Measurements from ENCODE around the gene PEX3.
A peak's percentile ranks its signal among the peaks of the same experiment; 100 is the strongest.
"Not testable (repeated sequence)": the region's sequence is repeated elsewhere in the genome, so short reads cannot be mapped to it uniquely, and the experiment has no call there.

Gene PEX3, protein sequence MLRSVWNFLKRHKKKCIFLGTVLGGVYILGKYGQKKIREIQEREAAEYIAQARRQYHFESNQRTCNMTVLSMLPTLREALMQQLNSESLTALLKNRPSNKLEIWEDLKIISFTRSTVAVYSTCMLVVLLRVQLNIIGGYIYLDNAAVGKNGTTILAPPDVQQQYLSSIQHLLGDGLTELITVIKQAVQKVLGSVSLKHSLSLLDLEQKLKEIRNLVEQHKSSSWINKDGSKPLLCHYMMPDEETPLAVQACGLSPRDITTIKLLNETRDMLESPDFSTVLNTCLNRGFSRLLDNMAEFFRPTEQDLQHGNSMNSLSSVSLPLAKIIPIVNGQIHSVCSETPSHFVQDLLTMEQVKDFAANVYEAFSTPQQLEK

DNA sequence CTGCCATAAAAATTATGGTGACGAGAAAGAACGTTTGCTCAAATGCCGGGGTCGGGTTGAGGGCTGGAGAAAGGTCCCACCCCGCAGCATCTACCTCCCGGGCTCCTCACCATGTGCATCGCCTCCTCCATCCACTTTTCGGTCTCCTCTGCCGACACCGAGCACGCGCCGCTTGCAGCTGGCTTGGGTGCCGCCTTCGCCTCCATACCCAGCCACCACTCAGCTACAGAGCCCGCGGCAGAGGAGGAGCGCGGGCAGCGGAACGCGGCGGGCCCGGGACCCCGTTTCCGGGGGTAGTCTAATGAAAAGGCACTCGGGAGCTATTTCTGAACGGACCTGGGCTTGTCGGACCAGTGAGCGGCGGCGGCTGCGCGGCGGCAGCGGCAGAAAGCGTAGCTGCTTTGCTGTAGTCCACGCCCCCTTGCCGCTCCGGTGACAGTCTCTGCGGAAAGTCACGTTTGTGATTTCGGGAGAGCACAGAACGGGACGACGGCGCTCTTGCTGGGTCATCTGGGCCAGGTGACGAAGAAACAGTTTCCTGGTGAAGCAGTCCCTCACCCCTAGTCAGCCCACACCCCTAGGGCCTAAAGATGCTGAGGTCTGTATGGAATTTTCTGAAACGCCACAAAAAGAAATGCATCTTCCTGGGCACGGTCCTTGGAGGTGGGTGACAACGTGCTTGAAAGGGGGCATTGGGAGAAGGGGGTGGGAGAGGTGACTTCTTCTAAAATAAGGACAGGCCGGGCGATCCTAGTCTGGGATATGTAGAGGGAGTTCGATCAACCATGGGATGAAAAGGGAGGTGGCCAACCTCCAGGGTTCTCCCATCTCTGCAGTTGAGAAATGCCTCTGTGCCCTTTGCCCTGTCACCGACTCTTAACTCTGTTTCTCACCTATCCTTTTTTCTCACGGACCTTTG, at the start of gene PEX3, which contains the start of gene ADAT2:
Gene PEX3 (plus strand): TSS at position 353 of the 919 bp plus-strand sequence. CDS start 238 bp downstream, at position 591.
Gene ADAT2 (minus strand): TSS at position 243 of the 919 bp plus-strand sequence. CDS start 37 bp downstream, at position 206.
- peak; percentile 89 to 92 for DNase-seq

DNA sequence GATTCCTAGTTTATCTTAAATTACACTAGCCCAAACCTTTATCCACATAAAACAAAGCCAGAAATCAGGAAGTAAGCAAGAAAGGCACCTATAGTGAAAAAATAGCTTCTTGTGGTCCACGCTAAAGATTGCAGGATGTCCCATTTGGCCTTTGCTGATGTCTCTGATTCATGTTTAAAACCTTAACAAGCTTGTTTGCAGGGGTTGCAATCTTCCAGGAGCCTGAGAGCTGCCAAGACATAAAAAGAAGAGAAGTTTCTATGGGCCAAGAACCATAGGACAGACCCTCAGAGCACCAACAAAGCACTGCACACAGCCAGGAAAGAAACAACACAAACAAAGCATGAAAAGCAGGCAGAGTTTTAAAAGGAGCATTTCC, 49.5 kb upstream of the PEX3 start:
- no peak for DNase-seq

DNA sequence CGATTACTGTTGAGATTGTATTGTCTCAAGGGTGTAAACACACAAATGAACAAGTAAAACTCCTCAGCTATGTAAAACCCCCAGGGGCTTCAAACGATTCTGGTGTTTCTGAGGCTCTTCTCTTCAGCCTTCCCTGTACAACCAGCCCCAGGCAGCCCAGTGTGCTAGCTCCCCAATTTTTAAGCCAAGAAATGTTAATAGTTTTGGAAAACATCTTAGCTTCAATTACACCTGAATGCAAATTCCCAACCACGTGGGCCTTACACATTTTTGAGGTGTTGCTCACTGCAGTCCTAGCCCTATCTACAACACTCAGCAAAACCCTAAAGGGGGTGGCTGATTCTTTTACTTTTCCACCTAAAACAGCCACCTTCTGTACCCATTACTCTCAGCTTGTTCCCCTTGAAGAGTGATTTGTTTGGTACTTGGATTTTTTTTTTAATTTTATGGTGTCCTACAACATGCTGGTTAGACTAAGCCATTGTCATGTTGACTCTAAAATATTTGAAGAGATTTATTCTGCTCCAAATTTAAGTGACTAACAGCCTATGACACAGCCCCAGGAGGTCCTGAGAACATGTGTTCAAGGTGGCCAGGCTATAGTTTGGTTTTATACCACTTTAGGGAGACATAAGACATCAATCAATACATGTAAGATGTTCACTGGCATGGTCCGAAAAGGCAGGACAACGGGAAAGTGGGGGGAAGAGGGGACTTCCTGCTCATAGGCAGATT, 48.8 kb upstream of the PEX3 start:
- DNase-seq = no peak

DNA sequence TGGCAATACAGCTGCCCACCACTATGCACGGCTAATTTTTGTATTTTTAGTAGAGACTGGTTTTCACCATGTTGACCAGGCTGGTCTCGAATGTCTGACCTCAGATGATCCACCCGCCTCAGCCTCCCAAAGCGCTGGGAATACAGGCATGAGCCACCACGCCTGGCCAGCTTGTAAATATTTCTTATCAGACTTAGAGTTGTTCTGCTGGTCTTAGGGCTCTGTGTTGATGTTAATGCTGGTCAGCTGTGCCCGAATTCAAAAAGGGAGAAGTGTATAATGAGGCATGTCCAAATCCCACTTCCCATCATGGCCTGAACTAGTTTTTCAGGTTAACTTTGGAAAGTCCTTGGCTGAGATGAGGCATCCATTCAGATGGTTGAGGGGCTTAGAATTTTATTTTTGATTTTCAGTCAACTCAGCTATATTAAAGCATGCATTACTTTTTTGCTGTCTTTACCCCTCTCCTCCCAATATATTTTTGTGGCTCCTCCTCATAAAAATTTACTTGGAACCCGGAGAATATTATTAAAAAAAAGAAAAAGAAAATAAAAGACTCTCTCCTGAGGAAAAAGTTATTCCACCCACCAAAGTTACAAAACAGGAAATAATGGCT, 47.8 kb upstream of the PEX3 start:
- DNase-seq = no peak

DNA sequence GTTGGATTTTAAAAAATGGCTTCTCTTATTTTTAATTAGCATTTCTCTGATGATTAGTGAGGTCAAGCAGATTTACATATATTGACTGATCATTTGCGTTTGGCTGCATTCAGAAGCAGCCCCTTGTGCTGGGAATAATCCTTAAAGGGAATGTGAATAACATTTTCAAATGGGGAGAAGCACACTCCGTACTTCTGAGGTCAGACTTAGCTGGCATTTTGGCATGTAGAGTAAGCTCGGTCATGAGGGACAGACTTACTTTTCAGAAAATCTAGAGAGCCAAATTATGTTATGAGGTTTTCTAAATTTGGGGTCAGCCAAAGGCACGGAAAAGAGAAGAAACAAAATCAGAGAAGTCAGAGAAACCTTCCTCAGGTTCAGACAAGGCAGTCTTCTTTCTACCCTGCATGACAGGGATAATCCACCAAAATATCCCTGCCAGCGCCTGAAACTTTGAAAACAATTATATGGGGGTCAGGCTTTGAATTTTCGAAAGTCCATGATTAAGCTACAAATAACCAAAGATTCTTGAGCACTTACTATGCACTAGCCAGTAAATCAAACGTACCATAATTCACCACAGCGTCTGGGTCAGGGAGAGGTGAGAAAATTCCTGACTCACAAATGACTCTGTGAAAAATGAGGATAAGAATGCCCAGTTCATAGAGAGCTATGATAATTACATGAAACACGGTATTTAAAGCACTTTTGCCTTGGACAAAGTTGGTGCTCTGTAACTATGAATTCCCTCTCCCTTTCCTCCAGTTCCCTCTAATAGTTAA, 45.0 kb upstream of the PEX3 start:
- no peak for DNase-seq

DNA sequence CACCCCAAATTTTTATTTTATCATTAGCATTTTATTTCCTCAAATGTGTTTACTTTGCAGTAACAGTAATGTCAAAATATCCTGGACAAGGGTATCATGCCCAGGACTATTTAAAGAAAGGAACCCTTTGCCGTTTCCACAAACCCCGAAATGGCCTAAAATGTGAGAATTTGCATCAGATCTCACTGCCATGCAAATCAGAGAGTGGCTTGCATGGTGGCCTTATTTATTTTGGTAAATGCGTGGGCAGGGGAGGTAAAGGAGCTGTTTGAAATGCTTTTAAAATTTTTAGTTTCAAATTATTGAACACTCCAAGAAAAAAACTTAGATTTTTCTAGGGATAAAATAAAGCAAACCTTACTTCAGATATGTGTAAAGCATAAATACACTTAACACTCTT, 43.9 kb upstream of the PEX3 start:
- no peak for DNase-seq

DNA sequence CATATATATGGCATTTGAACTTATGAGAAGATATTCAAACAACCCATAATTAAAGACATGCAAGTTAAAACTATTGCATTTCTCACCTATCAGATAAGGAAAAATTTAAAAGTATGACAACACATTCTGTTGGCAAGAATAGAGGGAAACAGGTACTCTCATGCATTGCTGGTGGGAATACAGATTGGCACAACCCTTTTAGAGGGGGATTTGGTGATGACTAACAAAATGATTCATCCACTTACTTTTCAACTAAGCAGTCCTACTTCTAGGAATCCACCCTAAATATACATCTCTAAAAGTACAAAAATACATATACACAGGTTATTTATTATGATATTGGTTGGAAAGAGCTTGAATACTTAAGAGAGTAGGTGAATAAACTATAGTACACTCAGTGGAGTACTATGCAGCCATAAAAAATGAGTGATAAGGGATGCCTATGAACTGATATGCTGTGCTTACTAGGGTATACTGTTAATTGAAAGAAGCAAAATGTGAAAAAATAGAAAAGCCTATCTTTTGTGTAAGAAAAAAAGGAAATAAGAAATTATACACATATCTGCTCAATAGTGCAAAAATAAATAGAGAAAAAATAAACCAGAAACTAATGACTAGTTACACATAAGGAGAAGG, 42.3 kb upstream of the PEX3 start:
- DNase-seq = no peak

DNA sequence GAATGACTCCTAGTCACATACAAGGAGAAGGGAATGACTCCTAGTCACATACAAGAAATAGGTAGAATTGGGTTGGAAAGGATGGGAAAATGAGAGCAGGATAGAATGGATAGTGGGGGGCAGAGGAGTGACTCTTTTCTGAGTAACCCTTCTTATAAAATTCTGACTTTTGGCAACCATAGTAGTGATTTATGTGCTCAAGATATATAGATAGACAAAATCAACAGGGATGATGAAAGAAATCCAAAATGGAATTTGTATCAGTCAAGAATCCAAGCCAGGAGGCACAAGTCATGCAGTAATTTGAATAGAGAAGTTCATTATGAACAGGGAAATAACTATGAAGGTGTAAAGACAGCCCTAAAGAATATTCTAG, 41.8 kb upstream of the PEX3 start:
- DNase-seq = no peak

DNA sequence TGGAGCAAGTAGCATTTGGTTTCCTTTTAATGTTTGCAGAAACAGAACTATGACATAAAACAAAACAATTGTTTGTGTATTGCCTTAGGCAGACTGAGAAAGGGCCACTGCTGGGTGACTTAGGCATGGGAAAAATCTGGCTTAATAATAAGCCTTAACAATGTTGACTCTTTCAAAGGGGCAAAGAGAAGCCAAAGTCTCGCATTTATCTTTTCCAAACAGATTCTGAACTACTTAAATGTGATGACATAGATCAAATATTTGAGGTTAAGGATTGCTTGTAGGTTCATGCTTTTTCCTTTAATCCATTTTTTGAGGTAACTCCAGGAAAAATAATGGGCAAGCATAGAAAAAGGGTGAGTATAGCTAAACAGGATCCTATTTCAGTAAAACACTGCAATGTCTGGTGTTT, 39.7 kb upstream of the PEX3 start:
- DNase-seq = no peak

DNA sequence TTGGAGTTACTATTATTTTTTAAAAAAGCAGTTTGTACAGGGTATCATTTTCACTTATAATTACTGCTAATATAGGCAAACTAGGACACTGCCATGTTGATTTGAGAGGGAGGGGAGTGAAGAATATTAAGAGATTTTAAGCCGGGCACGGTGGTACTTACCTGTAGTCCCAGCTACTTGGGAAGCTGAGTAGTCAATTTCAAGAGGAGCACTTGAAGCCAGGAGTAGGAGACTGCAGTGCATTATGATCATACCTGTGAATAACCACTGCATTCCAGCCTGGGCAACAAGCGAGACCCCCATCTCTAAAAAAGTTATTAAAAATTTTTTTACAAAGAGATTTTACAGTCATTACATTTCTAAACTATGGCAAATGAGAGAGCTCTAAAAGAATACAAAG, 35.8 kb upstream of the PEX3 start:
- no peak for DNase-seq

DNA sequence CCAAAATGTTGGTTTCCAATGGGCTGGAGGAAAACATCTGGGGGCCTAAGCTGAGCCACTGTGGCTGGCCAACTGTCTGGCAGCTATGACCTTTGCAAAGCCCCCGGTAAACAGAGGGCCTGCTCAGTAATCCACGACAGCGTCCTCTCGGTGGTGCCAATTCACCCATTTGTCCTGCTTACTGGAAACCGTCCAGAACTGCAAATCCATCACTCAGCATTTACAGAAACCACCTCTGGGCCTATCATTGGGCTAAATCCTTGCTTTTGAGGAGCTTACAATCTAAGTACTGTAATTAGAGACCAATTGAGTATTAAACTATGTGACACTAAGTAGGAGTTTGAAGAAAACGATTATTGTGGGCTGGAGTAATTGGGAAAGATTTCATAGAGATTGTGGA, 31.1 kb upstream of the PEX3 start:
- no peak for DNase-seq

DNA sequence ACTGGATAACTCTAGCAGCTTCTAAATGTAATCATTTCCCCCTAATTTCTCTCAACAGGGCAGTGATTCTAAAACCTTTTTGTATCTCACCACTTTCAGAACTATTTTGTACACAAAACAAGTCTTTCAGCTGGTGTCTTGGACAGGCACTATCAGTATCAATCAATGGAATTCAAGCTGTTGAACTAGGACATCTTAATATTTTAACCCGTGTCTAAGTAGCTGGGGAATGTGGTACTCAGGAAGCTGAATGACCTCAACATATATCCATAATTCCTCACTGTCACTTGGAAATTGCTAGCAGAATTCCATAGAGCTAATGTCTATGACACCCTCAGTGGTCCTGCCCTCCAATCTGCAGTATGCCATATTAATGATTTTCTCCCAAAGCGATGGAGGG, 24.6 kb upstream of the PEX3 start:
- DNase-seq = no peak

DNA sequence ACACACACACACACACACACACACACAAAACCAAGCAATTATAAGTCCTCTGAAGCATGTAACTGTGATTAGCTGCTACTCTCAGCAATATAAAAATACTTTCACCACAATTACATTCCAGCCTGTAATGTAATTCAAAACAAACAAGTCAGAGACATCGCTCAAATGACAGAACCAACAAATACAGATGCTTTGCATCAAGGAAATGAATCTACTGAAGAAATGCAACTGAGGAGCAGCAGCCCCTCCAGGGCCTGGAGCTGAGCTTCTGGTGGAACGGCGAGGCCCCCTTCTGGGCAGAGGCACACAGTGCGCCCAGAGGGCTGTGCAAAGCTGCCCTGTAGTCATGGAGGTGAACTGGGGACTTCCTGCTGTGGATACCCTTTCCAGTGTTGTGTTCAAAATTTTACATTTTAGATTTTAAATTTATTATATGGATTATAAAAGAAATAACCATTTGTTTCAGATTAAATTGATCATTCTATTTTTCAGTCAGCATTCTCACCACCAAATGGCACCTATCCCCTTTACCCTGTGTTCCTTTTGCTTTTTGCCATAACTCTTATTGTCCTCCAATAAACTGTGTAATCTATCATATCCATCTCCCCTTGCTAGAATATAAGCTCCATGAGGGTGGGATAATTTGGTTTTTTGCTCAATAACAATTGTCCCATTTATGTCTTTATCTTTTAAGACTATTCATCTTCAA, 23.3 kb upstream of the PEX3 start:
- peak; percentile 65 to 69 for DNase-seq

DNA sequence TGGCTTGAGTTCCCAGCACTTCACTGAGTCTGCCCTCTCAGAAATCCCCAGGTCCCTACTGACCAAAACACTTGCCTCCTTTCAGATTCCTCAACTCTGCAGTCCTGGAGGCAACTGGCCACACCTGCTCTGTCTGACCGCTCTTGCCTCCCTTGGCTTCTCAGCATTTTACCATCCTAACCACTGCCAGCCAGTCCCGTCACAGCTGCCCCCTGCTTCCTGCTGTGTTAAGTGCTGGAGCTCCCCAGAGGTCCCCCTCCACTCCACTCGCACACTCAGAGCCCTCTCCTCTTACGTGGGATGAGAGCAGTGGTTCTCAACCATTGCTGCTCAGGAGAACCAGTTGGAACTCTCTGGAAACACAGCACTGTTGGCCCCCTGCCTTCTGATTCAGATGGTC, 20.6 kb upstream of the PEX3 start:
- no peak for DNase-seq

DNA sequence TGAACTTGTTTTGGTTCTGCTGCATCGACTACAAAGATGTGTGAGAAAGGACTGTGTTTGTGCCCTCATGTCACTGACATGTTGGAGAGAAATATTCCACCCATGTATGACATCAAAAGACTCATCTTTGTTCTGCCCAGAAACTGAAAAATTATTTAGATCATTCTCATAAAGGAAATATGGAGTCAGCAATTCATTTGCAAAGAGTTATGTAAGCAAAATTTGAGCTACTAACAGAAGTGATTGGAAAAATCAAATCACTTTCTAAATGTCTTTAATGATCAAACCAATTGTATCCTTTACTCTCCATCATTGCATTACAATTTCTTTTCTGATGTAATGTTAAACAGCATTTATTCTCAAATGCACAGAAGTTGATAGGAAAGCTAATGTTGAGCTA, 19.4 kb upstream of the PEX3 start:
- DNase-seq = no peak

DNA sequence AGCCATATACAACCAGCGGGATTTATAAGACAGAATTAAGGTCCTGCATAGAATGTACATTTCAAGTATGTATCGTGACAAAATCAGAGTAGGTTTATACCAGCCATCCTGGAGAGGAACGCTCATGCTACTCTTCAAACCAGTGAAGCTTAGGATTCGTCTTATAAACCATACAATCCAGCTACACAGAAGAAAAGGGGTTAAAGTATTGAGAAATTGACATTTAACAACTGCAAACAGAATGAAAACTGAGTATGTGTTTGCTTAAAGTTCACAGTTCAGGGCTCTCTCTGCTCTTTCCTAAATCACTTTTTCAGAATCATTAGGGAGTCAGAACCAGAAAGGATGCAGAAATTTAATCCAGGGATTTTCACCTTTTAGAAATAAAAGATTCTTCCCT, 18.0 kb upstream of the PEX3 start:
- no peak for DNase-seq

DNA sequence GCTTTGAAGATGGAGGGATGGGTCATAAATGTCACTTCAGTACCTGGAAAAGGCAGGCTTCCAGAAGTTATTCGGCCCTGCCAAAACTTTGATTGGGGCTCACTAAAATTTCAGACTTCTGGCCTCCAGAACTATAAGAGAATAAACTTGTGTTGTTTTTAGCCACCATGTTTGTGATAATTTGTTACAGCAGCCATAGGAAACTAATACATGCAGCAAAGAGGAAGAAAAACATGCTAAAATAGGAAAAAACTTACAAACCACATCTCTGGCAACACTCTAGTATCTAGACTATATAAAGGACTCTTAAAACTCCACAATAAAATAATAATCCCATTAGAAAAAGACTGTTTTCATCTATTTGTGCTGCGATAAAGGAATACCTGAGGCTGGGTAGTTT, 9.6 kb upstream of the PEX3 start:
- no peak for DNase-seq

DNA sequence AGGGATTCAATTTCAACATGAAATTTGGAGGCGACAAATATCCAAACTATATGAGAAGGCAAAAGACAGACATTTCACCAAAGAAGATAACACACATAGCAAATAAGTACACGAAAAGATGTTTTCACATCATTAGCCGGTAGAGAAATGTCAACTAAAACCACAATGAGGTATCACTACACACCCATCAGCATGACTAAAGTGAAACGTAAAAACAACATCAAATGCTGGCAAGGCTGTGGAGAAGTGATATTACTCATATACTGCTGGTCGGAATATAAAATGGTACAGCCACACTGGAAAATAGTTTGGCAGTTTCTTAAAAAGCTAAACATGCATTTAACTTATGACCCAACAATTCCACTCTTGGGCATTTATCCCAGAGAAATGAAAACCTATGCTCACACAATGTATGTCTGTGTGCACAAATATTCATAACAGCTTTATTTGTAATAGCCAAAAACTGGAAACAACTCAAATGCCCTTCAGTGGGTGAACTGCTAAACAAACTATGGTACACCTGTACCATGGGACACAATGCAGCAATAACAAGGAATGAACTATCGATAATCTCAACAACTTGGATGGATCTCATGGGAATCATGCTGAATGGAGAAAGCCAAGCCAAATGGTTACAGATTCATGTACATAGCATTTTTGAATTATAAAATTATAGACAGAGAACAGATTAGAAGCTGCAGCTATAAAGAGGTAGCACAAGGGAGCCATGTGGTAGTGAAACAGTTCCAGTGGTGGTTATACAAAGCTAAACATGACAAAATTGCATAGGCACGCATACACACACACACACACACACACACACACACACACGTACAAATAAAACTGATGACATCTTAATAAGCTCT, 8.7 kb upstream of the PEX3 start:
- no peak for DNase-seq

DNA sequence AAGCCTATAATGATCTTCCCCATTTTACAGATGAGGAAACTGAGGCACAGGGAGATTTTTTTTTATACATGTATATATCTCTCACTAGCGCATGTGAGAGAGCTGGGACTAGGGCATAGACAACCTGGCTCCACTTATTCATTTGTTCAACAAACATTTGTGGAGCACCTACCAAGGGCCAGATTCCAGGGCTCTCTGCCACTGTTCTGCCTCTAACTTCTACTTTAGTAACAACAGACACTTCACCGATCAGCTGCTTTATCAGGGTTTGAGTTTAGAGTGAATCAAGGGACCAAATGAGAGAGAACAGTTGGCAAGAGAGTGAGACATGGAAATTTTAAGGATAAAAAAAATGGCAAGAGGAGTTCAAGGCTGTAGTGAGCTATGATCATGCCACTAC, 7.5 kb upstream of the PEX3 start:
- no peak for DNase-seq

DNA sequence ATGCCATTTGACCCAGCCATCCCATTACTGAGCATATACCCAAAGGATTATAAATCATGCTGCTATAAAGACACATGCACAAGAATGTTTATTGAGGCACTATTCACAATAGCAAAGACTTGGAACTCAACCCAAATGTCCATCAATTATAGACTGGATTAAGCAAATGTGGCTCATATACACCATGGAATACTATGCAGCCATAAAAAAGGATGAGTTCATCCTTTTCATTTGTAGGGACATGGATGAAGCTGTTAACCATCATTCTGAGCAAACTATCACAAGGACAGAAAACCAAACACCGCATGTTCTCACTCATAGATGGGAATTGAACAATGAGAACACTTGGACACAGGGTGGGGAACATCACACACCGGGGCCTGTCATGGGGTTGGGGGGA, 2.7 kb upstream of the PEX3 start:
- not testable (repeated sequence) for DNase-seq
